ENCODE results near the gene FRMD8.

The FRMD8 gene

DNA sequence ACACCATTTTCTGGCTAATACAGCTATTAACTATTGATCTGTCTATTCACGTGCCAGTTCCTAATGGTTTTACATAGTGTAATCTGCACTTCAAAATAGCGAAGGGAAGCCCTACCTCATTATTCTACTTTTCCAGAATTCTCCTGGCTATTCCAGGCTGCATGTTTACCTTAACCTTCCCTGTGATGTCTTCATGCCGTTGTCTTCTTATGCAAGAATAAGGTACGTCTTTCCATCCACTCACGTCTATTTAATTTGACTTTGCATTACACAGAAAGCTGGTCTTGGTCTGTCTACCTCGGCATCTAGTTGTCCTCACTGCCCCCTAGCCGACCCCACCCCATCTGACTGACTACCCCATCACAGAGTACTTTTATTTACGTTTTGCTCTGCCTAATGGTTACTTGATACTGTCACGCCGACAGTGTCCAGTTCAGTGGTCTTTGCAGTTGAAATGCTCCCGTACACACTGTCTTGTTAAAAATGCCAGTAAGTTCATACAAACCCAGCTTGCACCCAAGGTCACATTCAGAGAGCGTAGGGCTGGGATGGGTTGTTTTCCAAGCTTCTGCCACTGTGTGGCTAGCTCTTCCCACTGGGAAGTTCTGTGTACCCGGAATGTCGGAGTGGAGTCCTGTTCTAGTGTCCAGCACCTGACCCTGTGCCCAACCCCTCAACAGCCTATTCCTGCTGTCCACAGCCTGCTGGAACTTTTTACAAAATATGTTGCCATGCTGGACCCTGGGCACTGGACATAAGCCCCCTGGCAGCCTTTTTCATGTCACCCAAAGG, 51.2 kb downstream of the FRMD8 start:
- Histone ChIP-seq H3K27ac (ENCODE audit: low read length) (no peak overlapping the region), H3K9ac (ENCODE audit: low read length) (no peak overlapping the region)

DNA sequence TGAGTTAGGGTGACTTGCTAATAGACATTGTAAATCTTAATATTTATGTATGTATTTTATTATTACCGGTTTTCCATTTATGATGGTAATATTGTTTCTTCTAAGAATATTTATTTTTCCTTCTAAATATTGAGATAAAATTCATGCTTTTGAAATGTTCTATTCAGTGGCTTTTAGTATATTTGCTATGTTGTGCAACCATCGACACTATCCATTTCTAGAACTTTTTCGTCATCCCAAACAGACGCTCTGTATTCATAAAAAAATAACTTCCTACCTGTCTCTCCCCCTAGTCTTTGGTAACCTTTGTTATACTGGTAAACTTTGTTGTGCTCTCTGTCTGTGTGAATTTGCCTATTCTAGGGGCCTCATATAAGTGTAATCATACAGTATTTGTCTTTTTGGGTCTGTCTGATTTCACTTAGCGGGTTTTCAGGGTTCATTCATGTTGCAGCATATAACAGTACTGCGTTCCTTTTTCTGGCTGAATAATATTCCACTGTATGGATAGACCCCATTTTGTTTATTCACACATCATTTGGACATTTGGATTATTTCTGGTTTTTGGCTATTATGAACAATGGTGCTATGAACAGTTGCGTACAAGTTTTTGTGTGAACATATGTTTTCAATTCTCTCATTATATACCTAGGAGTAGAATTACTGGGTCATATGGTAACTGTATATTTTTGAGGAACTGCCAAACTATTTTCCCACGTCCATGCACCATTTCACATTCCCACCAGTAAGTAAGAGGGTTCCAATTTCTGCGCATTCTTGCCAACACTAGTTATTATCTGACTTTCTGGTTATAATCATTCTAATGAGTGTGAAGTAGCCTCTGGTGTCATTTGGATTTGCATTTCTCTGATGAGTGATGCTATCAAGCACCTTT, 52.1 kb downstream of the FRMD8 start:
- H3K9me3 ChIP-seq (ENCODE audit: control insufficient read depth, low read depth, low read length) = no peaks in the 10 kb centered on the region
- H3K4me1 ChIP-seq (ENCODE audit: control insufficient read depth, low read depth, low read length) = no peaks in the 10 kb centered on the region
- no peak overlapping the region for H3K9ac ChIP-seq (ENCODE audit: low read length)
- H3K4me3 ChIP-seq (ENCODE audit: low read length) = no peak overlapping the region
- no peak overlapping the region for H3K27ac ChIP-seq (ENCODE audit: low read length)
- H3K36me3 ChIP-seq (ENCODE audit: control insufficient read depth, low read depth, low read length) = no peaks in the 10 kb centered on the region
- no peaks in the 10 kb centered on the region for H3K27me3 ChIP-seq (ENCODE audit: control insufficient read depth, insufficient read depth, low read length)

More for the DNA sequence above, 51.2 kb downstream of the FRMD8 start:
- Histone ChIP-seq H3K27me3 (ENCODE audit: control insufficient read depth, insufficient read depth, low read length) (no peaks in the 10 kb centered on the region), H3K36me3 (ENCODE audit: control insufficient read depth, low read depth, low read length) (no peaks in the 10 kb centered on the region), H3K4me1 (ENCODE audit: control insufficient read depth, low read depth, low read length) (no peaks in the 10 kb centered on the region), H3K4me3 (ENCODE audit: low read length) (no peak overlapping the region), H3K9me3 (ENCODE audit: control insufficient read depth, low read depth, low read length) (no peaks in the 10 kb centered on the region)

DNA sequence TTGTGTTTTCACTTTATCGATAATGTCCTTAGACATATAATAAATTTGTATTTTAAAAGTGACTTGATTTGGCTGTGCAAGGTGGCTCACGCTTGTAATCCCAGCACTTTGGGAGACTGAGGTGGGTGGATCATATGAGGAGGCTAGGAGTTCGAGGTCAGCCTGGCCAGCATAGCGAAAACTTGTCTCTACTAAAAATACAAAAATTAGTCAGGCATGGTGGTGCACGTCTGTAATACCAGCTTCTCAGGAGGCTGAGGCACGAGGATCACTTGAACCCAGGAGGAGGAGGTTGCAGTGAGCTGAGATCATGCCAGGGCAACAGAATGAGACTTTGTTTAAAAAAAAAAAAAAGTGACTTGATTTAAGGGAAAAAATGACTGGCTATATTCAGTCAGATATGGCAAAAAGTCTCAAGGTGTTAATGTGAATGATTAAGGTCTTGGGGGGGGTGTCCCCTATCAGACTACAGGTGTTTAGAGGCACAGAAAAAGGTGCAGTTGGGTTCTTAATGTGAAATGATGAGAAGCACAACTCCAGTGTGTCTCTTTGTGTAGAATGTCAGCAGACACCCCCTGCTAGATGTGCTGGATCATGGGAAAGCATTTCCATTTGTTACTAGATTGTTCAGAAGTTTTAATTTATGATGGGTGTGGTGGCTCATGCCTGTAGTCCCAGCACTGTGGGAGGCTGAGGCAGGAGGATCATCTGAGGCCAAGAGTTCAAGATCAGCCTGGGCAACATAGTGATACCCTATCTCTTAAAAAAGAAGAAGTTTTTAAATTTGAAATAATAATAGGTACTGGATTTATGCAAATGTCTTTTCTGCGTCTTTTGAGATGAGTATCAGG, 53.1 kb downstream of the FRMD8 start:
- Histone ChIP-seq H3K4me3 (ENCODE audit: low read length) (no peak overlapping the region), H3K9ac (ENCODE audit: low read length) (no peak overlapping the region), H3K27ac (ENCODE audit: low read length) (no peak overlapping the region), H3K9me3 (ENCODE audit: control insufficient read depth, low read depth, low read length) (no peaks in the 10 kb centered on the region), H3K4me1 (ENCODE audit: control insufficient read depth, low read depth, low read length) (no peaks in the 10 kb centered on the region), H3K36me3 (ENCODE audit: control insufficient read depth, low read depth, low read length) (no peaks in the 10 kb centered on the region), H3K27me3 (ENCODE audit: control insufficient read depth, insufficient read depth, low read length) (no peaks in the 10 kb centered on the region)

DNA sequence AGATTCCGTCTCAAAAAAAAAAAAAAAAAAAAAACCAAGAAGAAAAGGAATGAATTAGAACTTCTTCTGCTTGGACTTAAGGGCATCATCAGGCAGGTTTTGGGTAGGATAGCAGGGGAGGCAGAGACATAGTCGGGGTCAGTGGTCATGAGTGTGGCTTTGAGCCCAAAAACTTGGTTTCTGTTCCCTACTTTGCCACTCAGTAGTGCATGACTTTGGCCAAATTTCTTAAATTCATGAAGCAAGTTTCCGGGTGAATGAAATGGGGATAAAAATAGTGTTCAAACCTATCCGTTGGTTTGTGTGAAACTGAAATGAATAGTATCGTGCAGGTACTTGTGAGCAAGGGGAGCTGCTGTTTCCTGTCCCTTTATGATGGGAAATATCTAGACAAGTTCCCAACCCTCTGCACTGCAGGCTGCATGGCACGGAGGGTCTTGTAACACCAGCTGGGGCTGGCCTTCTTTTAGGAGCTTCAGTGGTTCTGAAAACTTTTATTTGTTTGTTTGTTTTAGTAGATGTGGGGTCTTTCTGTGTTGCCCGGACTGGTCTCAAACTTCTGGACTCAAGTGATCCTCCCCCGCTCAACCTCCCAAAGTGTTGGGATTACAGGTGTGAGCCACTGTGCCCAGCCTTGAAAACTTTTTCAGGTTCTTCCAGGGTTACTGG, 54.5 kb downstream of the FRMD8 start:
- Histone ChIP-seq H3K9ac (ENCODE audit: low read length) (no peak overlapping the region), H3K4me3 (ENCODE audit: low read length) (no peak overlapping the region), H3K4me1 (ENCODE audit: control insufficient read depth, low read depth, low read length) (no peaks in the 10 kb centered on the region), H3K27ac (ENCODE audit: low read length) (no peak overlapping the region), H3K9me3 (ENCODE audit: control insufficient read depth, low read depth, low read length) (no peaks in the 10 kb centered on the region), H3K27me3 (ENCODE audit: control insufficient read depth, insufficient read depth, low read length) (no peaks in the 10 kb centered on the region), H3K36me3 (ENCODE audit: control insufficient read depth, low read depth, low read length) (no peaks in the 10 kb centered on the region)

DNA sequence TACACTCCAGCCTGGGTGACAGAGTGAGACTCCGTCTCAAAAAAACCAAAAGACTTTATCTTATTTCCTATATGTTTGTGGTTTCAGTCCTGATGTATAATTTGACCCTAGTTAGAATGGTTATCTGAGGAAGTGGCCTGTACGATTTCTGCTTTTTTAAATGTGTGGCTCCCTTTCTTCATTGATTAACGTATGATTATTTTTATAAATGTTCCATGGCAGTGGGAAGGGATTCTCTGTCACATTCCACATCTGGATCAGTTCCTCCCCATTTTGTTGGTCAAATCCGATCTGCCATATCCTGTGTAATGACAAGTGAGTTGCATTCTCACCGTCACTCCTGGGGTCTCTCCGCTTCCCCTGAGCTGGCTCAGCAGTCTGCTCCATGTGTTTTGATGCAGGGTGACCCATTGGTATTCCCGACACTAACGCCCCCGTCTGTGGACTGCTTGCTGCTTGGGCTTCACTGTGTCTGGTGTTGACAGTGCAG, 56.5 kb downstream of the FRMD8 start:
- no peaks in the 10 kb centered on the region for H3K36me3 ChIP-seq (ENCODE audit: control insufficient read depth, low read depth, low read length)
- no peak overlapping the region for H3K27ac ChIP-seq (ENCODE audit: low read length)

DNA sequence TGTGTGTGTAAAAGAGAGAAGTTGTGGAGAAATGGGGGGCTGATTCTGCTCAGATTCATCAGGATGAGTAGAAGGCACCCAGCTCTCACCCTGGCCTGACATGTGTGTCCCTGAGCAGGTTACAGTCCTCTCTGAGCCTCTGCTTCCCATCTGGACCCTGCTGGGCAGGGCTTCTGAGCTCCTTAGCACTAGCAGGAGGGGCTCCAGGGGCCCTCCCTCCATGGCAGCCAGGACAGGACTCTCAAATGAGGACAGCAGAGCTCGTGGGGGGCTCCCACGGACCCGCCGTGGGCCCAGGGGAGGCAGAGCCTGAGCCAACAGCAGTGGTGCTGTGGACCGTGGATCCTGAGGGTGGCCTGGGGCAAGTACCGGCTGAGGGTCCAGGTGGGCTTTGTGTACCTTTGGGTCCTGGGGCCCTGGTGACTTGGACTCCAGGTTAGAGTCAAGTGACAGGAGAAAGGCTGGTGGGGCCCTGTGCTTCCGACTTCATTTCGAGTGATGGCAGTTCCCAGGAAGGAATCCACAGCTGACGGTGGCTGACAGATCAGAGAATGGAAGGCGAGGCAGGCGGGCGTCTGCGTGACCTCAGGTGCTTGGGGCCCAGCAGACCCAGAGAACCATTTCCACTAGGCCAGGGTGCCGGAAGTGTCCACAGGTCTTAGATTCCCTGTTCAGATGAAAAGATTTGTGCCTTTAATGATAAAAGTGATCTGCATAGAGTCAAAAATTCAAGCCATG, 58.0 kb downstream of the FRMD8 start:
- Histone ChIP-seq H3K27me3 (ENCODE audit: control insufficient read depth, insufficient read depth, low read length) (no peaks in the 10 kb centered on the region), H3K4me3 (ENCODE audit: low read length) (no peak overlapping the region), H3K27ac (ENCODE audit: low read length) (no peak overlapping the region), H3K4me1 (ENCODE audit: control insufficient read depth, low read depth, low read length) (no peaks in the 10 kb centered on the region), H3K9ac (ENCODE audit: low read length) (no peak overlapping the region), H3K9me3 (ENCODE audit: control insufficient read depth, low read depth, low read length) (no peaks in the 10 kb centered on the region), H3K36me3 (ENCODE audit: control insufficient read depth, low read depth, low read length) (no peaks in the 10 kb centered on the region)

More for the DNA sequence above, 56.5 kb downstream of the FRMD8 start:
- no peaks in the 10 kb centered on the region for H3K9me3 ChIP-seq (ENCODE audit: control insufficient read depth, low read depth, low read length)
- H3K27me3 ChIP-seq (ENCODE audit: control insufficient read depth, insufficient read depth, low read length) = no peaks in the 10 kb centered on the region
- H3K4me1 ChIP-seq (ENCODE audit: control insufficient read depth, low read depth, low read length) = no peaks in the 10 kb centered on the region
- no peak overlapping the region for H3K9ac ChIP-seq (ENCODE audit: low read length)
- no peak overlapping the region for H3K4me3 ChIP-seq (ENCODE audit: low read length)

DNA sequence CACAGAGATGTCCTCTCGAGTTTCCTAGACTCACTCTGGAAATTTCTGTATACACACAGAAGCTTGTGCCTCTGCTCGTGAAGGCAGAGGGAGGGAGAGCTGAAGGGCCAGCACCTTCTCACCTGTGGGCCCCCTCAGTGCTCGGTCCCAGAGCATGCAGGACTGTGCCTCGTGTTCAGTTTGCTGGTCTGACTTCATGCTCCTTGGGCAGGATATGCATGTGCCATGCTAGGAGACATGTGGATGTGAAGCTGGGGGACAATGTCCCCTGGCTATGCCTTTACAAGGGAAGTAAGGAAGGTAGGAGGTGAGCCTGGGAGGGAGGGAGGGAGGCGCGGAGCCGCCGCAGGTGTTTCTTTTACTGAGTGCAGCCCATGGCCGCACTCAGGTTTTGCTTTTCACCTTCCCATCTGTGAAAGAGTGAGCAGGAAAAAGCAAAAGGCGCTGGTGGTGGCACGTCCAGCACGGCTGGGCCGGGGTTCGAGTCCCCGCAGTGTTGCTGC, 58.7 kb downstream of the FRMD8 start:
- H3K27ac ChIP-seq (ENCODE audit: low read length) = no peak overlapping the region
- H3K4me1 ChIP-seq (ENCODE audit: control insufficient read depth, low read depth, low read length) = no peaks in the 10 kb centered on the region
- no peak overlapping the region for H3K4me3 ChIP-seq (ENCODE audit: low read length)
- H3K36me3 ChIP-seq (ENCODE audit: control insufficient read depth, low read depth, low read length) = no peaks in the 10 kb centered on the region
- no peaks in the 10 kb centered on the region for H3K9me3 ChIP-seq (ENCODE audit: control insufficient read depth, low read depth, low read length)
- H3K9ac ChIP-seq (ENCODE audit: low read length) = no peak overlapping the region
- no peaks in the 10 kb centered on the region for H3K27me3 ChIP-seq (ENCODE audit: control insufficient read depth, insufficient read depth, low read length)

DNA sequence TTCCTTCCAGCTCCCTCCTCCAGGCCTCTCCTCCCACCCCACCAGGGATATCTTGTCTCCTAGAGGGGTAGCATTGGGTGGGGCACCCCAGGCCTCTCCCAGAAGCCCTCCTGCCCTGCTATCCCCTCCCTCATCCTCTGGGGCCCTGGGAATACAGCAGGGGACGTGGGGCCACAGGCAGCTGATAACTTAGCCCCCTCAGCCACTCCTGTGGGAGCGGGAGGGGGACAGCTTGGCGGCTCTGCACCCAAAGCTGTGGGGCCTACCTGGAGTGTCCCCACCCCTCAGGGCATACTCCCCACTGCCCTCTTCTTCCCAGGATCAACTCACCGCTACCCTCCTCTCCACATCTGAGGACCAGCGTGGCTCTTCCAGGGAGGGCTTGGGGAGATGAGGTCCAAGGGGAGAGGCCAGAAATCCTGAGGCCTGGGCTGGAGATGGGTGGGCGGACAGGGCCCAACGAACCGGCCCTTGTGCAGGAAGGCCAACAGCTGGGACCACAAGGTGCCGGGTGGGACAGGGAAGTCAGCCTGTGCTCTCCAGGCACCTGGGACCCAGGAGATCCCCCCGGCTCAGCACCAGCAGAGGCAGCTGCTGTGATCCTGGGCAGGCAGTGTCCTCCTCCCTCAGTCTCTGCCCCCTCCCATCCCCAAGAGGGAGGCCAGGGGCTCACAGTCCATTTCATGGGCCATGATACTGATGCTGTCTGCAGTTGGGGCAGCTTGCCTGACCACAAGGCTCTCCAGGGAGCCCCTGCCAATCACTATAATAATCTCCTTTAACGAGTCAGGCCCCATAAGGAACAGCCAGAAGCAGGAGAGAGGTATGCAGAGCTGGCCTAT, 59.4 kb downstream of the FRMD8 start:
- Histone ChIP-seq H3K27ac (ENCODE audit: low read length) (no peak overlapping the region), H3K36me3 (ENCODE audit: control insufficient read depth, low read depth, low read length) (no peaks in the 10 kb centered on the region), H3K4me3 (ENCODE audit: low read length) (no peak overlapping the region), H3K9ac (ENCODE audit: low read length) (no peak overlapping the region), H3K27me3 (ENCODE audit: control insufficient read depth, insufficient read depth, low read length) (no peaks in the 10 kb centered on the region), H3K9me3 (ENCODE audit: control insufficient read depth, low read depth, low read length) (no peaks in the 10 kb centered on the region), H3K4me1 (ENCODE audit: control insufficient read depth, low read depth, low read length) (no peaks in the 10 kb centered on the region)

DNA sequence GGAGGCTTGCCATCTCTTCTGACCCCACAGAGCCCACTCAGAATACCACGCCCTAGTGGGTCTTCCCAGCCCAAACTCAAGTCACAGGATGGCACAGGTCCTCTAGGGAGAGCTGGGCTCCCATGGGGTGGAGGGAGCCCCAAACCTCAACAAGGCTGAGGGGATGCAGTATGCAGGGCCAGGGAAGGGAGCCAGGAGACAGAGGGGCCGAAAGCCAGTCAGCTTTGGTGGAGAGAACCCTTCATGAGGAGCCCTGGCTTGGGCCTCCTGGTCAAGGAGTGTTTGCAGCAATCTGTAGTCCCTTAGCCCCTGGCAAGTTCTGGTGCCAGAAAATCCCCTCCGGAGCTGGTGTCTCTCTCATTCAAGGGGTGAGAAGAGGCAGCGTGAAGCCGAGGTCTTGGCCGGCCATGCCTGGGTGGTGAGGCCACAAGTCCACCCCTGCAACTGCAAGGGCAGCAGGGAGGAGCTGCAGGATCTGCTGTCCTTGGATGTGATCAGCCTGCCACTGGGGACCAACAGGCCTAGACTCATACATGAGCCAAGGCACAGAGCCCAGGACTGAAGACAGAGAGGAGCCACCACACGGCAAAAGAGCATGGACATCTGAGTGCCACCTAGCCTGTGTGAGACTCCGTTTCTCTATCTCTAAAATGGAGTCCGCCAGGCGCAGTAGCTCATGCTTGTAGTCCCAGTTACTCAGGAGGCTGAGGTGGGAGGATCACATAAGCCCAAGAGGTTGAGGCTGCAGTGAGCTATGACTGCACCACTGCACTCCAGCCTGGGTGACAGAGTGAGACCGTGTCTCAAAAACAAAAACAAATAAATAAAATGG, 60.2 kb downstream of the FRMD8 start:
- H3K4me1 ChIP-seq (ENCODE audit: control insufficient read depth, low read depth, low read length) = no peaks in the 10 kb centered on the region
- no peaks in the 10 kb centered on the region for H3K36me3 ChIP-seq (ENCODE audit: control insufficient read depth, low read depth, low read length)
- H3K9me3 ChIP-seq (ENCODE audit: control insufficient read depth, low read depth, low read length) = no peaks in the 10 kb centered on the region
- H3K4me3 ChIP-seq (ENCODE audit: low read length) = no peak overlapping the region
- no peak overlapping the region for H3K27ac ChIP-seq (ENCODE audit: low read length)
- H3K9ac ChIP-seq (ENCODE audit: low read length) = no peak overlapping the region
- no peaks in the 10 kb centered on the region for H3K27me3 ChIP-seq (ENCODE audit: control insufficient read depth, insufficient read depth, low read length)

Data from iPS-18a (cell line).